ENCODE results near the gene ADAMTS8.

ADAMTS8 gene

GRCh38 chr11:130383344-130384211, 44.8 kb downstream of the ADAMTS8 start:
- Histone ChIP-seq H3K9ac (ENCODE audit: low read depth, low read length) (no peak overlapping the region), H3K27me3 (ENCODE audit: control insufficient read depth, insufficient read depth, low read length) (peaks cover 52% of the 10 kb centered on the region), H3K4me2 (ENCODE audit: low read length) (peak overlapping the region; percentile 14), H3K4me3 (ENCODE audit: low read length) (no peak overlapping the region), H3K4me1 (ENCODE audit: control insufficient read depth, insufficient read depth, low read length) (peaks cover 16% of the 10 kb centered on the region), H3K9me3 (replicated peaks; ENCODE audit: low read length) (no peaks in the 10 kb centered on the region), H3K36me3 (ENCODE audit: insufficient read depth, low read length) (no peaks in the 10 kb centered on the region)

- Histone ChIP-seq H3K36me3 (ENCODE audit: insufficient read depth, low read length) (no peaks in the 10 kb centered on the region), H3K9me3 (replicated peaks; ENCODE audit: low read length) (no peaks in the 10 kb centered on the region), H3K9ac (ENCODE audit: low read depth, low read length) (no peak overlapping the region), H3K4me2 (ENCODE audit: low read length) (no peak overlapping the region), H3K4me3 (ENCODE audit: low read length) (no peak overlapping the region), H3K4me1 (ENCODE audit: control insufficient read depth, insufficient read depth, low read length) (peaks cover 16% of the 10 kb centered on the region), H3K27me3 (ENCODE audit: control insufficient read depth, insufficient read depth, low read length) (peaks cover 52% of the 10 kb centered on the region)
Measured at GRCh38 chr11:130381317-130381716, 47.1 kb downstream of the ADAMTS8 start.

- Histone ChIP-seq H3K9ac (ENCODE audit: low read depth, low read length) (no peak overlapping the region), H3K4me1 (ENCODE audit: control insufficient read depth, insufficient read depth, low read length) (peaks cover 16% of the 10 kb centered on the region), H3K36me3 (ENCODE audit: insufficient read depth, low read length) (no peaks in the 10 kb centered on the region), H3K9me3 (replicated peaks; ENCODE audit: low read length) (no peaks in the 10 kb centered on the region), H3K27me3 (ENCODE audit: control insufficient read depth, insufficient read depth, low read length) (peaks cover 54% of the 10 kb centered on the region), H3K4me3 (ENCODE audit: low read length) (no peak overlapping the region), H3K4me2 (ENCODE audit: low read length) (no peak overlapping the region)
Measured at GRCh38 chr11:130380778-130381177, 47.6 kb downstream of the ADAMTS8 start.

- peaks cover 12% of the 10 kb centered on the region for H3K4me1 ChIP-seq (ENCODE audit: control insufficient read depth, insufficient read depth, low read length)
- no peaks in the 10 kb centered on the region for H3K9me3 ChIP-seq (replicated peaks; ENCODE audit: low read length)
- H3K27me3 ChIP-seq (ENCODE audit: control insufficient read depth, insufficient read depth, low read length) = peaks cover 57% of the 10 kb centered on the region
Measured at GRCh38 chr11:130379276-130379675, 49.1 kb downstream of the ADAMTS8 start.

GRCh38 chr11:130370845-130371590, 57.4 kb downstream of the ADAMTS8 start:
- Histone ChIP-seq H3K4me2 (ENCODE audit: low read length) (no peak overlapping the region), H3K4me3 (ENCODE audit: low read length) (no peak overlapping the region), H3K36me3 (ENCODE audit: insufficient read depth, low read length) (no peaks in the 10 kb centered on the region), H3K9me3 (replicated peaks; ENCODE audit: low read length) (no peaks in the 10 kb centered on the region), H3K9ac (ENCODE audit: low read depth, low read length) (no peak overlapping the region), H3K27me3 (ENCODE audit: control insufficient read depth, insufficient read depth, low read length) (peaks cover 69% of the 10 kb centered on the region), H3K4me1 (ENCODE audit: control insufficient read depth, insufficient read depth, low read length) (no peaks in the 10 kb centered on the region)

More at GRCh38 chr11:130379276-130379675, 49.1 kb downstream of the ADAMTS8 start:
- H3K4me3 ChIP-seq (ENCODE audit: low read length) = no peak overlapping the region
- H3K9ac ChIP-seq (ENCODE audit: low read depth, low read length) = no peak overlapping the region
- H3K36me3 ChIP-seq (ENCODE audit: insufficient read depth, low read length) = no peaks in the 10 kb centered on the region
- no peak overlapping the region for H3K4me2 ChIP-seq (ENCODE audit: low read length)

GRCh38 chr11:130369713-130370112, 58.7 kb downstream of the ADAMTS8 start:
- Histone ChIP-seq H3K4me3 (ENCODE audit: low read length) (no peak overlapping the region), H3K4me2 (ENCODE audit: low read length) (no peak overlapping the region), H3K27me3 (ENCODE audit: control insufficient read depth, insufficient read depth, low read length) (peaks cover 70% of the 10 kb centered on the region), H3K9me3 (replicated peaks; ENCODE audit: low read length) (no peaks in the 10 kb centered on the region), H3K36me3 (ENCODE audit: insufficient read depth, low read length) (no peaks in the 10 kb centered on the region), H3K4me1 (ENCODE audit: control insufficient read depth, insufficient read depth, low read length) (no peaks in the 10 kb centered on the region), H3K9ac (ENCODE audit: low read depth, low read length) (no peak overlapping the region)

GRCh38 chr11:130369141-130369691, 59.2 kb downstream of the ADAMTS8 start:
- H3K27me3 ChIP-seq (ENCODE audit: control insufficient read depth, insufficient read depth, low read length) = peaks cover 67% of the 10 kb centered on the region
- no peak overlapping the region for H3K4me3 ChIP-seq (ENCODE audit: low read length)
- no peak overlapping the region for H3K9ac ChIP-seq (ENCODE audit: low read depth, low read length)
- H3K4me1 ChIP-seq (ENCODE audit: control insufficient read depth, insufficient read depth, low read length) = no peaks in the 10 kb centered on the region
- no peak overlapping the region for H3K4me2 ChIP-seq (ENCODE audit: low read length)
- no peaks in the 10 kb centered on the region for H3K9me3 ChIP-seq (replicated peaks; ENCODE audit: low read length)
- H3K36me3 ChIP-seq (ENCODE audit: insufficient read depth, low read length) = no peaks in the 10 kb centered on the region

- Histone ChIP-seq H3K4me3 (ENCODE audit: low read length) (no peak overlapping the region), H3K4me2 (ENCODE audit: low read length) (no peak overlapping the region), H3K9me3 (replicated peaks; ENCODE audit: low read length) (peaks cover 8% of the 10 kb centered on the region), H3K27me3 (ENCODE audit: control insufficient read depth, insufficient read depth, low read length) (peaks cover 33% of the 10 kb centered on the region), H3K9ac (ENCODE audit: low read depth, low read length) (no peak overlapping the region), H3K4me1 (ENCODE audit: control insufficient read depth, insufficient read depth, low read length) (no peaks in the 10 kb centered on the region), H3K36me3 (ENCODE audit: insufficient read depth, low read length) (no peaks in the 10 kb centered on the region)
Measured at GRCh38 chr11:130359419-130359818, 69.0 kb downstream of the ADAMTS8 start.

- peaks cover 9% of the 10 kb centered on the region for H3K9me3 ChIP-seq (replicated peaks; ENCODE audit: low read length)
- no peak overlapping the region for H3K4me2 ChIP-seq (ENCODE audit: low read length)
- H3K36me3 ChIP-seq (ENCODE audit: insufficient read depth, low read length) = no peaks in the 10 kb centered on the region
- H3K4me1 ChIP-seq (ENCODE audit: control insufficient read depth, insufficient read depth, low read length) = no peaks in the 10 kb centered on the region
- no peak overlapping the region for H3K9ac ChIP-seq (ENCODE audit: low read depth, low read length)
- H3K4me3 ChIP-seq (ENCODE audit: low read length) = no peak overlapping the region
- peaks cover 29% of the 10 kb centered on the region for H3K27me3 ChIP-seq (ENCODE audit: control insufficient read depth, insufficient read depth, low read length)
Measured at GRCh38 chr11:130358398-130358797, 70.0 kb downstream of the ADAMTS8 start.
